ENCODE results near the gene UCK2.

Gene UCK2

DNA sequence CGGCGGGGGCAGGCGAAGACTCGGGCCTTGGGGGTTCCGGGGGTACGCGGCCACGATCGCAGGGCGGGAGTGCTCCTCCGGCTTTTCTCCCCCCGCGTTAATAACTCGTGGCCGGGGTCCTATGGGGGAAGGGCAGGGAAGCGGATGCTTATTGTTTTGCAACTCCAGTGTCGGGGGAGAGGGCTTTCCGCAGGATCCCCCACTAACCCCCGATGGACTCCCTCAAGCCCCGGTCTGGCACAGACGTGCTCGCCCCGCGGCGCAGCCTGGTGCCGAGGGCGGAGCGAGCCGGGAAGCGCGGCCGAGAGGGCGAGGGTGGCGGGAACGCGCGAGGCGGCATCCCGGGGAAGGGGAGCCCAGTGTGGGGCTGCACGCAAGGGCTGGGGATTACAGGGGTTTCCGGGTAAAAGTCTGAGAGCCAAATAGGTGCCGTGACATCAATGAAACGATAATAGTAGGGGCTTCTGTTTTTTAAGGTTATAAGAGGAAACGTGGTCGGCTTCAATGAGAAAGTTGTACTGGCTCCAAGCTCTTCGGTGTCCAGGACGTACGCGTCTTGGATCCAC is 772 bp downstream of the UCK2 start:
- H3K4me3 ChIP-seq (ENCODE audit: low read depth, low read length), result peak overlapping the region; percentile 91
- TF ChIP-seq, protein P1, sequence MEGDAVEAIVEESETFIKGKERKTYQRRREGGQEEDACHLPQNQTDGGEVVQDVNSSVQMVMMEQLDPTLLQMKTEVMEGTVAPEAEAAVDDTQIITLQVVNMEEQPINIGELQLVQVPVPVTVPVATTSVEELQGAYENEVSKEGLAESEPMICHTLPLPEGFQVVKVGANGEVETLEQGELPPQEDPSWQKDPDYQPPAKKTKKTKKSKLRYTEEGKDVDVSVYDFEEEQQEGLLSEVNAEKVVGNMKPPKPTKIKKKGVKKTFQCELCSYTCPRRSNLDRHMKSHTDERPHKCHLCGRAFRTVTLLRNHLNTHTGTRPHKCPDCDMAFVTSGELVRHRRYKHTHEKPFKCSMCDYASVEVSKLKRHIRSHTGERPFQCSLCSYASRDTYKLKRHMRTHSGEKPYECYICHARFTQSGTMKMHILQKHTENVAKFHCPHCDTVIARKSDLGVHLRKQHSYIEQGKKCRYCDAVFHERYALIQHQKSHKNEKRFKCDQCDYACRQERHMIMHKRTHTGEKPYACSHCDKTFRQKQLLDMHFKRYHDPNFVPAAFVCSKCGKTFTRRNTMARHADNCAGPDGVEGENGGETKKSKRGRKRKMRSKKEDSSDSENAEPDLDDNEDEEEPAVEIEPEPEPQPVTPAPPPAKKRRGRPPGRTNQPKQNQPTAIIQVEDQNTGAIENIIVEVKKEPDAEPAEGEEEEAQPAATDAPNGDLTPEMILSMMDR (IDR thresholded peaks at IDR 0.05; ENCODE audit: low read depth, low read length), result no peak

DNA sequence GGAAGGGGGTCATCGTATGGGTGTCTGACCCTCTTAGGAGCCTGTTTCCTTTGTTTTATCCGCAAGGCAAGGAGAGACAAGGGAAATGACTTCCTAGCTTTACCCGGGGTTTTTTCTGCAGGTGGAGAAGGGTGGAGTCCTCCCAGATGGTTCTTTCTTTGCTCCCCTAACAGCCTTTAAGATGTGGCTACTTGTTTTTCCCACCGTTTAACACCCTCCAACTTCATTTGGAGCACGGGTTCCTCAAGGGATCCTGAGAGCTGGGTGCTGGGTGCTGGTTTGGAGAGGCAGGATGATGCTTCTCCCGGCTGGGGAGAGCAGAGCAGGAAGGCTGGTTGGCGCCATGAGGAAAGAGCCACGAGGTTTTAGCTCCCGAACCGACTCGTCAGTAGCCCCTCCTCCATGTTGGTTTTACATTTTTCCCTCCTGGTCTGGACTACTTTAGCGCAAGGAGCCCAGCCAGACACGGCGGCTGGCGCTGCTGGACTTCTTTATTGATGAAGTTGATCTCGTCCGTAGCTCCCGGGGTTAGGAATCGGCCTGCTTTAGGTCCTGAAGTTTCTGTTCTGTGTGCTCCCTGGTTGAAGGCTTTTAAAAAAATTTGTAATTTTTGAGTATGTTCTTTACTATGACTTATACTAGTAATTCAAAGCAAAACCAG is 1.4 kb downstream of the UCK2 start:
- TF ChIP-seq, protein P1 (IDR thresholded peaks at IDR 0.05; ENCODE audit: low read depth, low read length), result no peak
- H3K4me3 ChIP-seq (ENCODE audit: low read depth, low read length), result peak overlapping the region; percentile 91

DNA sequence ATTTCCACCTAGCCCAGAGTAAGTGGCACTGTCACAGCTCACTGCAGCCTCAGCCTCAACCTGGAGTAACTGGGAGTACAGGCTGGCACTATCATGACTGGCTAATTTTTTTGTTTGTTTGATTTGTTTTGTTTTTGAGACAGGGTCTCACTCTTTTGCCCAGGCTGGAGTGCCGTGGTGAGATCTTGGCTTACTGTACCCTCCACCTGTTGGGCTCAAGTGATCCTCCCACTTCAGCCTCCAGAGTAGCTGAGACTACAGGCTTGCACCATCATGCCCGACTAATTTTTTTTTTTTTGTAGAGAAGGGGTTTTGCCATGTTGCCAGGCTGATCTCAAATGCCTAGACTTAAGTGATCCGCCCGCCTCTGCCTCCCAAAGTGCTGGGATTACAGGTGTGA is 2.5 kb downstream of the UCK2 start:
- TF ChIP-seq, protein P1 (IDR thresholded peaks at IDR 0.05; ENCODE audit: low read depth, low read length), result no peak

DNA sequence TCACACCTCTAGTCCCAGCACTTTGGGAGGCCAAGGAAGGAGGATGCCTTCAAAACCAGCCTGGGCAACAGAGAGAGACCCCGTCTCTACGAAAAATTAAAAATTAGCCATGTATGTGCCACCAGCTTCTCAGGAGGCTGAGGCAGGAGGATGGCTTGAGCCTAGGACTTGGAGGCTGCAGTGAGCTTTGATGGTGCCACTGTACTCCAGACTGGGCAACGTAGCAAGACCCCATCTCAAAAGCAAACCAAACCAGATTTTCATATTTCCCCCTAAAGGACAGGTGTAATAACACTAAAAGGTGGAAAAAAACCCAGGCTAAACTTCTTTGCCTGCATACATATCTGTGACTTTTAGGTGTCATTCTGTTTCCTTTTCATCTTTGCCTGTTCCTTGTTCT is 3.7 kb downstream of the UCK2 start:
- H3K4me3 ChIP-seq (ENCODE audit: low read depth, low read length), result no peak overlapping the region
- TF ChIP-seq, protein P1 (IDR thresholded peaks at IDR 0.05; ENCODE audit: low read depth, low read length), result no peak

More for the DNA sequence above, 2.5 kb downstream of the UCK2 start:
- H3K4me3 ChIP-seq (ENCODE audit: low read depth, low read length), result peak overlapping the region; percentile 91

DNA sequence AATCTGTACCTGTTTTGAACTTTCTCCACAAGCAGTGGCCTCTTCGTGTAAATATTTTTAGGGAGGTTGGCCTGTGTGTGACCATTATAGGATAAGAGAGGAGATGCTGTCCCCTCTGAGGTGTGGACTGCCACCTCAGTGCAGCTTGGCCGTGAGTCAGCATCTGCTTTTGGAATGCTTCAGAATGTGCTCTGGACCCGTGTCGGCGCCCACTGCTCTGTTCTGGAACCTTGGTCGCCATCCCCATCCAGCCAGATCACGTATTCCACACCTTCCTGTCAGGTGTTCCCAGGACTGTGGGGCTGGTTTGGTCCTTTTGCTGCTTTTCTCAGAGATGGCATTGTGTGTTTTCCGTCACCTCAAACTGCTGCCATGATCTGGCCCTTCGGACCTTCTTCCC is 5.5 kb downstream of the UCK2 start:
- H3K4me3 ChIP-seq (ENCODE audit: low read depth, low read length), result no peak overlapping the region
- TF ChIP-seq, protein P1 (IDR thresholded peaks at IDR 0.05; ENCODE audit: low read depth, low read length), result no peak

DNA sequence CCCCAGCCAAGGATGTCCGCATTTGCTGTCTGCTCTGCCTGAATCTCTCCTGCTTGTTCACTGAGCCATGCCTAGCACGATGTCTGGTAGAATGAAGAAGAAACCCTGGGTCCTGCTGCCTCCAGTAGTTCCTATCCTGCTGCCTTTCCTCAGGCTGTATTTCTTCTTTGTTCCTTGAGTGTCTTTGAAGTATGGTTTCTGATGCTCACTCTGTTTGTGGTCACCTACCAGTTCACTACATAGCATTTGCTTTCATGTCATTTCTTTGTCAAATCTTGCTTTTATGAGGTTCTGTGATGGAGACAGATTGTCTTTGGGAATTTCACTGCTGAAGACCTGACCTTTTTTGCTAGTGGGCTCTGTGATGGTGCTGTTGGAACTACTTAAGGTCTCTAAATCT is 5.9 kb downstream of the UCK2 start:
- no peak overlapping the region for H3K4me3 ChIP-seq (ENCODE audit: low read depth, low read length)
- TF ChIP-seq, protein P1 (IDR thresholded peaks at IDR 0.05; ENCODE audit: low read depth, low read length), result no peak

DNA sequence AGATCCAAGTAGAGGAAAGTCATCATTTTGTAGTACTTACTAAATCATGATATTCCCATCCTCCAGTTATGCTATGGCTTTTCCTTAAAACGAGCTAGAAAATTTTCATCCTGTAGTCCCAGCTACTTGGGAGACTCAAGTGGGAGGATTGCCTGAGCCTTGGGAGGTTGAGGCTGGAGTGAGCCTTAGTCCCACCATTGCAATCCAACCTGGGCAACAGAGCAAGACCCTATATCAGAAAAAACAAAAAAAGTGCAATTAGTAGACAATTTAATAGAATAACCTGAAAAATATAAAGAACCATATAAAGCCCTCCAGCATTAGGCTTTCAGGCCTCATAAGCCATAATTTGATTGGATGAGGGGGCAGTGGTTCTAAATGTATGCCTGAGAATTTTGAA is 6.8 kb downstream of the UCK2 start:
- TF ChIP-seq, protein P1 (IDR thresholded peaks at IDR 0.05; ENCODE audit: low read depth, low read length), result no peak
- H3K4me3 ChIP-seq (ENCODE audit: low read depth, low read length), result no peak overlapping the region
